Fibroblast of skin of back (primary cell): ENCODE results near the gene KLHL6.
"Not testable (repeated sequence)": the region's sequence is repeated elsewhere in the genome, so short reads cannot be mapped to it uniquely, and the experiment has no call there.

Source experiments
- DNase-seq: peaks from one replicate; pipeline ENCODE4 v3.0.0-alpha.2; 2013

The KLHL6 gene

DNA sequence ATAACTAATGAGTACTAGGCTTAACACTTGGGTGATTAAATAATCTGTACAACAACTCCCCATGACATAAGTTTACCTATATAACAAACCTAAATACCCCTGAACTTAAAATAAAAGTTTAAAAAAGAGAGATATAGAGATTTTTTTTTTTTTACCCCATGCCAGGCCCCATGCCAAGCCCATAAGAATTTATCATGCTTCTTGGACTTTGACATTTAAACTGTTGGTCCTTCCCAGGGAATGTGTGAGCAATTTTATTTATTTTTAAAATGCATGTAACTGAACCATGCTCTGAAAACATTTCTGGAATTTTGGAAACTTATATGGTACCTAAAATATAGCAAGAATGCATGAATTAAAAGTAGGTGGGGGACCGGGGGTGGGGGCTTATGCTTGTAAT lies 26.3 kb downstream of the KLHL6 start:
- DNase-seq, result no peak

DNA sequence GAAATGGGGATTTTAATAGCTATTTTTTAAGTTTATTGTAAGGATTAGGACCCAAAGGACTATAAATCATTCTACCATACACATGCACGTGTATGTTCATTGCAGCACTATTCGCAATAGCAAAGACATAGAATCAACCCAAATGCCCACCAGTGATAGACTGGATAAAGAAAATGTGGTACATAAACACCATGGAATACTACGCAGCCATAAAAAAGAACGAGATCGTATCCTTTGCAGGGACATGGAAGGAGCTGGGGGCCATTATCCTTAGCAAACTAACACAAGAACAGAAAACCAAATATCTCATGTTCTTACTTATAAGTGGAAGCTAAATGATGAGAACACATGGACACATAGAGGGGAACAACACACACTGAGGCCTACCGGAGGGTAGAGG lies 26.7 kb downstream of the KLHL6 start:
- not testable (repeated sequence) for DNase-seq

DNA sequence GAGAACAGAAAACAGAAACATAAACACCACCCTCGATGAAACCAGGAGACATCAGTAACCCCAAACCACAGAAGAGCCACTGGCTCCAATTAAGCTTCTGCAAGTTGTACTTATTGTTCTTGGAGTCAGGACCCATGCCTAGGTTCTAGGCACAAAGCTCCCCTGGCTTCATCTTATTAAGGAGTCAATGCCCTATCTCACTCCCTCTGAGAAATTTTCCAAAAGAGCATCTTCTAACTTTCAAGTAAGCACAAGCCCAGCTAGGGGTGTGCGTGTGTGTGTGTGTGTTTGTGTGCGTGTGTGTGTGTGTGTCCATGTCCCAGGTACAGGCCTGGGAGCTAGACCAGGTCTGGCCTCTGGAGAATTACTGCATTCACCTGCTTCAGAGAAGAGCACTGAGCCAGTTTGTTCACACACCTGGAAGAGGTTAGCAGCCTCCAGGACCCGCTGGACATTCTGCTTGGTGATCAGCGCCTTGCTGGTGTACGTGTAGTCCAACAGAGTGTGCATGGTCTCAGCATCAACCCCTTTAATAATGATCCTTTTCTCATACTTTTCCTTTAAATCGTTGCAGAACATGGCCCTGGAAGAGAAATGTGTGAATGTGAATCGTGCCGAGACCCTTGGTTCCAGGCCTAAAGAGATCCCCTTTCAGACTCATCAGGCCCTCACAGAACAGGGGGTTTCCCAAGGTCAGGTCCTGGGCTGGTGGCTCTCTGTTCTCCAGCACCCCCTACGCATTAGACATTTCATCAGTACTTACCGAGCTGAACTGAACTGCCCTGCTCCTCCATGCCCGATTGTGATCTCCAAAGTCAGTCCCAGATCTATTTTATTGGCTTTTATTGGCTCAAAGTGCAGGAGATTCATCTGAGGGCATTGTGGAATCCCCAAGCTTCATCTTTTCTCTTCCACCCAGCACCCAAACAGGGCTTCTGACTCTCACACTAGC lies 27.8 kb downstream of the KLHL6 start:
- no peak for DNase-seq

DNA sequence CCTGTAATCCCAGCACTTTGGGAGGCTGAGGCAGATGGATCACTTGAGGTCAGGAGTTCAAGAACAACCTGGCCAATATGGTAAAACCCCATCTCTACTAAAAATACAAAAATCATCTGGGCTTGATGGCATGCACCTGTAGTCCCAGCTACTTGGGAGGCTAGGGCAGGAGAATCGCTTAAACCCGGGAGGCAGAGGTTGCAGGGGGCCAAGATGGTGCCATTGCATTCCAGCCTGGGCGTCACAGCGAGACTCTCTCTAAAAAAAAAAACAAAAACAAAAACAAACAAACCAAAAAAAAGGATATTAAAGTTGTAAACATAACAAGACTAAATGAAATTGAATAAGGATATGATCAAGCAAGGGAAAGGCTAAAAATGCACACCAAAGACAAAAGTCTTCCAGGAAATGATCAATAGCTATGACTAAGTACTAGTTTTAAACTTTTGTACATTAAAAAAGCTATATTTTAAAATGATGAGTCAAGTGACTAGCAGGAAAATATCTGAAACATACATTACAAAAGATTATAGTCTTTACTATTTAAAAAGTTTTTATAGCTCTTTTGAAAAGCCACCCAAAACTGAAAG lies 28.6 kb downstream of the KLHL6 start:
- DNase-seq, result no peak

DNA sequence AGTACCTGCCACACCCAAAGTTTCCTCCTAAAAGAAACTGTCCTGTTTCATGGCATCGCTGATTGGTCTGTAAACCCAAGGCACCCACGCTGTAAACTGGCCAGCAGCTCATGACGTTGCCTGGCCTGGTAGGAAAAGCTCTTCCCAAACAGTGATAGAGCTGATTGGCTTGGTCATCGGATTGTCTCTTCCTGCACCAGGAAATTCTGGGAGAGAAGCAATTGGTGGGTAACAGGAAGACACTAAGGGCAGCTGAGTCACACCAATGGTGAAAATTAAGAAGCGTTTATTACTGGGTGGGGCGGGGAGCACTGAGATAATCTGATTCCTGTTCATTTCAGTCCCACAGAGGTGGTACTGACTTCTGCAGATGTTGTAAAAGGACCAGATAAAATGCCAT lies 31.0 kb downstream of the KLHL6 start:
- no peak for DNase-seq

DNA sequence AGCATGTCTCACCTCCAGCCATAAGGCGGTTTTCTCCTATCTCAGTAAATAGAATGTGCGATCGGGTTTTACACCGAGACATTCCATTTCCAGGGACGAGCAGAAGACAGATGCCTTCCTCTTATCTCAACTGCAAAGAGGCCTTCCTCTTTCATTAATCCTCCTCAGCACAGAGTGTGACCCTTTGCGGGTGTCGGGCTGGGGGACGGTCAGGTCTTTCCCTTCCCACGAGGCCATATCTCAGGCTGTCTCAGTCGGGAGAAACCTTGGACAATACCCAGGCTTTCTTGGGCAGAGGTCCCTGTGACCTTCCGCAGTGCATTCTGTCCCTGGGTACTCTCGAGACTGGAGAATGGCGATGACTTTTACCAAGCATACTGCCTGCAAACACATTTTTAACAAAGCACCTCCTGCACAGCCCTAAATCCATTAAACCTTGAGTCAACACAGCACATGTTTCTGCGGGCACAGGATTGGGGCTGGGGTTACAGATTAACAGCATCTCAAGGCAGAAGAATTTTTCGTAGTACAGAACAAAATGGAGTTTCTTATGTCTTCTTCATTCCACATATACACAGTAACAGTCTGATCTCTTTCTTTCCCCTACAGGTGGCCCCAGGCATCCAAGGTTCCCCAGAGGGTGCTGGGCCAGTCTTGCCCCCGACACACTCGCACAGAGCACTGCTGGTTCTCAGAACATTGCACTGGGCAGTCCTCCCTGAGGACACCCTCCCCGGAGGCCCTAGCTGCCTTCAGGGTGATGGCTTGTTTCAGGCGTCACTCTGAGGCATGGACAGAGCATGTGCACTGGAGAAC lies 34.6 kb downstream of the KLHL6 start:
- DNase-seq, result not testable (repeated sequence)

DNA sequence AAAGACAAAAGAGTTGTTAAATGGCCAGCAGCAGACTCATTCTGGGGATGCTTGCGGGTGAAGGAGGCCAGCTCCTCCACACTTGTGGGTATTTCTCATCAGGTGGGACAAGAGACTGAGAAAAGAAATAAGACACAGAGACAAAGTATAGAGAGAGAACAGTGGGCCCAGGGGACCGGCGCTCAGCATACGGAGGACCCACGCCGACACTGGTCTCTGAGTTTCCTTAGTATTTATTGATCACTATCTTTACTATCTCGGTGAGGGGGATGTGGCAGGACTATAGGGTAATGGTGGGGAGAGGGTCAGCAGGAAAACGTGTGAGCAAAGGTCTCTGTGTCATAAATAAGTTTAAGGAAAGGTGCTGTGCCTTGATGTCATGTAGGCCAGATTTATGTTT lies 35.2 kb downstream of the KLHL6 start:
- DNase-seq, result not testable (repeated sequence)

DNA sequence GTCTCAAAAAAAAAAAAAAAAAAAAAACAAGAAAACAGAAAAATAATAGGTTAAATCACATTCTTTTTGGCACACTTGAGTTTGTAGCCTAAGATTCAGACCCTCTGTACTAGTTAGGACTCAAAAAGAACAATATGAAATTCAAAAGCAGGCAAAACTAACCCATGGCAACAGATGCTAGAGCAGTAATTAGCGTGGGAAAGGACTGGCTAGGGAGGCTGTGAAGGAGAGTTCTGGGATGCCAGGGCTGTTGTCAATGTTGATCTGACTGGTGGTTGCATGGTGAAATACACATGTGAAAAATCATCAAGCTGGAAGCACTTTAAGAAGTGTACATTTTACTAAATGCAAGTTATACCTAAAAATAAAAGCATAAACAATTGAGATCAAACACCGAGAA lies 35.6 kb downstream of the KLHL6 start:
- no peak for DNase-seq

DNA sequence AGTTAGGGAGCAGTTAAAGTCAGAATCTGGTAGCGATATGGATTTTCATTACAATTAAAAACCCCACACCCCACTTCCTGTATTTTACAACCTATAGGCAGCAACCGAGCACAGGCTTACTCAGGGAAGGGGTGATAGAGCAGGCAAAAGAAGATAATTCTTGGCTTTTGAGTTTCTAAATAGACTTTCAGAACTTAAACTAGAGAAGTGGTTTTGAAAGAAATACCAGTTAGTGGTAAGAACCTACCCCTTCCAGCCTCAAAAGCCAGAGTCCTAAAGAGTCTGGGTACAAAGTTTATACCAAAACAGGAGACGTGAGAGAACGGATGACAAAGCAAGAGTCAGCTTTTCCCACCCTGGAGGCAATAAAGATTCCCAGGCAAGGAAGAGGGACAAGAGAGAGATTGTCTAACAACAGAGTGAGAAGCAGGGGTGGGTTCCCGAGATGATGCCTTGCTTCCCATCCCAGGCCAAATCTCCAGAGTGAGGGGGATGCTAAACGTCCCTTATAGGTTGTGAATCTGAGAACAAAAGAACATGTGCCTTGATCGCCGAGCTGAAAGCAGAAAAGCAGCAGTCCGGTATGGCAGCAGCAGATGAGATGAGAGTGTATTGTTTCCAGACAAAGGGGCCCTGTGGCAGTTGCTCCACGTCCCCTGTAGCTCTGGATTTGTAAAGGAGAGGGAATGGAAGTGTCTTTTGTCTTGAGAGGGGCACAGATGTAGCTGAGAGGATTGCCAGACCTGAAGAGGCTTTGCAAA lies 36.8 kb downstream of the KLHL6 start:
- no peak for DNase-seq

DNA sequence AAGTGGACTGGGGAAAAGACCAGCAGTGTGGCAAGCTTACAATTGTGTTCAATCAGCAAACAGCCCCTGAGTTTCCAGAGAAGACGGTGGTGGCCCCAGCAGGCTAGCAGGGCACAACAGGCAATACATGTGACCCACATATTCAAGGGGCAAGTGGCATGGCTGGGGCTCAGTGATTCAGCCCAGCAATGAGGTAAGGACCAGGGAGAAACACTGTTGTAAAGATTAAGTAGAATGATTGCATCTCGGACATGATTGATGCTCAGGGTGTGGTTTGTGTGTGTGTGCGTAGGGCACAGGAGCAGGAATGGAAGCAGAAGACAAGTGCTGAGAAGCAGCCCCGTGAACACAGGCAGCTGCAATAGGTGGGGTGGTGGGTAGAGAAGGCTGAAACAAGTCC lies 37.9 kb downstream of the KLHL6 start:
- DNase-seq, result no peak

DNA sequence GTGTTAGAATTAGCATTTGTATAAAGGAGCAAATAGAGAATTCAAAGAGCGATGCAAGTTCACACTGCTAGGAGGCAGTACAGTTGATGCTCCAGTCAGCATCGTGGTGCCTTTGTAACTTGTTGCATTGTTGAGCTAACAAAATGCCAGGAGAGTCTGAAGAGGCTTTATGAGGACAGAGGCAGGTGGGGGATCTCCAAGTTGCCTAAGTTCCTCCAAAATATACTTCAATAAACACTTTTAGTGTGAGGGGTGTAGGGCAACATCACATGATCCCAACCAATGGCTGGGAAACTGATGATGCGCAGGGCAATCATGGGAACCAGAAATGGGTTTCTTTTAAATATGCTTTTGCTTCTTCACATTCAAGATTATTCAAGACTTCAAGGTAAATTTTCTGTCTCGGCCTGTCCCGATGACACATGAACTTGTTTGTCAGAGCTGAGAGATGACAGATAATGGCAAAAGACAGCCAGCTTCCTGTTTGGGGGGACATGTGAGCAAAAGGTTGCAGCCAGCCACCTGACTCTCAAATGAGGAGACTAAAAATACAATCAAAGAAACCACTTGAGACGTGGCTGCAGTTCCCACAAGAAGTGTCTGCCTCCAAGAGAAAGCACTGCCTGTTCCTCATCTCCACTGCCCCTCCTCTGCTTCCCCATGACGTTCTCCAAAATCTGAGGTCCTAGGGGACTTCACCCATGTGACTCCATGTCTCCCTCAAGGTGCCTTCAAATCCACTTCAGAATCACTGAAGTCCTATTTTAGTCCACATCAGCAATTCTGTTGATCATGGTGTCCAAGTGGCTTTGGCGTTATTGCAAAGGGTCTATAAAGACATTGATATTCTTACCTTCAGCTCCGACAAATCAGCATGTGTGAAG lies 39.3 kb downstream of the KLHL6 start:
- DNase-seq, result no peak

DNA sequence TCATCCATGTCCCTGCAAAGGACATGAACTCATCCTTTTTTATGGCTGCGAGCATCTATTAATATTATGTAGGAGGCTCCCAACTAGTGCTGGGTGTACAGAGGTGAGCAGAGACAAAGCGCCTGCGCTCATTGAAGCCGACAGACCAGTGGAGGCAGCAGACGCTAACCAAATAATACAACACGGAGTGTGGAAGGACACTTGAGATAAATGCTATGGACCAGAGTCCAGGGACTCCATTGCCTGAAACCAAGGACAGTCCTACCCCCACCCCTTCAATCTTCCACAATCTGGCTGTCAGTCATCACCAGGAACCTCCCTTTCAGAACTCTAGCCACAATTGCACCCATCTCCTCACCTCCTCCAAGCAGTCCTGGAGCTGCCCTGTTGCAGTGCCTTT lies 41.5 kb downstream of the KLHL6 start:
- DNase-seq, result no peak

DNA sequence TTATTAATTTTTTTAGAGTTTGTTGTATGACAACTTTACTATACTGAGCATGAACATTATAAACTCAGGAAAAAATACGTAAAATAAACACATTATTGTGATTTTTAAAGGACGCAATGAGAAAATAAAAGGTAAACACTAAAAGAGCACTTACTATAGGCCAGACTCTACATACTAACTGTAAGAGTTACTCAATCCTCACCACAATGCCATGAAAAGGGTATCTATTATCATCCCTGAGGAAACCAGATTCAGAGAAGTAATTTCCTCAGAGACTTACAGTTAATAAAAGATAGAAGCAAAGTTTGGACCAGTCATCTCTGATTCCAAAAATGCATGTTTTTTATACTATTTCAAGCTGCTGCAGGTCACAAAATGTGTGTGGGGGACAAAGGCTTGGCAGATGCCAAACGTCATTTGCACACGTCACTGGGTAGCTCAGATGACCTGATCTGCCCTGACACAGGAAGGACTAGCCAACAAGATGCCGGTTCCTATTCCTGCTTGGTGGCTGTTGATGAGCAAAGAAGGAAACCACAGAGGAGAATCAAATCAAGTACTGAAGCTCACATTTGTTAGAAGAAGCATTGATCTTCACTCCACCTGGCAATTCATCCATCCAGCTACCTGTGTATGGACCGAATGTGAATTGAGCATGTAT lies 42.3 kb downstream of the KLHL6 start:
- no peak for DNase-seq

DNA sequence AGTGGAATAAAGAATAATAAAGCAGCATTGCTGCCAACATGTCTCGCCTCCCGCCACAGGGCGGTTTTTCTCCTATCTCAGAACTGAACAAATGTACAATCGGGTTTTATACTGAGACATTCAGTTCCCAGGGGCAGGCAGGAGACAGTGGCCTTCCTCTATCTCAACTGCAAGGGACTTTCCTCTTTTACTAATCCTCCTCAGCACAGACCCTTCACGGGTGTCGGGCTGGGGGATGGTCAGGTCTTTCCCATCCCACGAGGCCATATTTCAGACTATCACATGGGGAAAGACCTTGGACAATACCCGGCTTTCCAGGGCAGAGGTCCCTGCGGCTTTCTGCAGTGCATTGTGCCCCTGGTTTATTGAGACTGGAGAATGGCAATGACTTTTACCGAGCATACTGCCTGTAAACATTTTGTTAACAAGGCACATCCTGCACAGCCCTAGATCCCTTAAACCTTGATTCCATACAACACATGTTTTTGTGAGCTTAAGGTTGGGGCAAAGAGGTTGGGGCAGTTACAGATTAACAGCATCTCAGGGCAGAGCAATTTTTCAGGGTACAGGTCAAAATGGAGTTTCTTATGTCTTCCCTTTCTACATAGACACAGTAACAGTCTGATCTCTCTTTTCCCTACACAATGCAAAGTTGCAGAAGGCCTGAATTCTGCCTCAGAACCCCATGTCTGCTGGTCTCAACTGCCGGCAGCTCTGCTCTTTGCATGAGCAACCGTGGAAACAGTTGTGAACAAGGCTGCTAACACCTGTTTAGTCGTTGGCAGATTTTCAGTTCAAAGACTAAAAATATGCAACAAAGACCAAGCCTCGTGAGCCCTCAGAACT lies 44.0 kb downstream of the KLHL6 start:
- DNase-seq, result not testable (repeated sequence)

DNA sequence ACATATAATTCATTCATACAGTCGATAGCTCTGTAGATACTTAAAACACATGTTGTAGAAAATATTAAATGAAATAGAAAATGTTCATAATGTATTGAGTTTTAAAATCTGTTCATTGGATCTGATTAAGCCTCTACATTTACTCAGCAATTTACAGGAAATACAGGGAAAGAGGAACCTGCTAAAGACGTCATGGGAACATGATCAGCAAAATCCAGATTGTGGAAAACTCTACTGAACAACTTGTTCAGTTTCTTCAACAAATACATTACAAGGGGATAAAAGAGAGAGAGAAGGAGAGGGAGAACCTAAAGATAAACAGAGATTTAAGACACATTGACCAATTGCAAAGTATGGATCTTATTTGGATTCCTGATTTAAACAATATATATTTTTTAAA lies 46.7 kb downstream of the KLHL6 start:
- DNase-seq, result no peak

DNA sequence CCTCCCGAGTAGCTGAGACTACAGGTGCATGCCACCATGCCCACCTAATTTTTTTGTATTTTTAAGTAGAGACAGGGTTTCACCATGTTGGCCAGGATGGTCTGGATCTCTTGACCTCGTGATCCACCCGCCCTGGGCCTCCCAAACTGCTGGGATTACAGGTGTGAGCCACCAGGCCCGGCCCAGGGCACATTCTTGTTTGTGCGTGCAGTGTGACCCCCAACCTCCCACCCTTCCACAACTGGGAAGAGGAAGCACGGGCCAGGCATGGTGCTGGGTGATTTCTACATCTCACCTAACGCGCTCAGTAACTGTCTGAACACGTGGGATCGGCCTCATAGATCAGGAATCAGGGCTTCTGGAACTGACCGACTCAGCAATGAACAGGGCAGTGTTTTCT lies 48.0 kb downstream of the KLHL6 start:
- no peak for DNase-seq

DNA sequence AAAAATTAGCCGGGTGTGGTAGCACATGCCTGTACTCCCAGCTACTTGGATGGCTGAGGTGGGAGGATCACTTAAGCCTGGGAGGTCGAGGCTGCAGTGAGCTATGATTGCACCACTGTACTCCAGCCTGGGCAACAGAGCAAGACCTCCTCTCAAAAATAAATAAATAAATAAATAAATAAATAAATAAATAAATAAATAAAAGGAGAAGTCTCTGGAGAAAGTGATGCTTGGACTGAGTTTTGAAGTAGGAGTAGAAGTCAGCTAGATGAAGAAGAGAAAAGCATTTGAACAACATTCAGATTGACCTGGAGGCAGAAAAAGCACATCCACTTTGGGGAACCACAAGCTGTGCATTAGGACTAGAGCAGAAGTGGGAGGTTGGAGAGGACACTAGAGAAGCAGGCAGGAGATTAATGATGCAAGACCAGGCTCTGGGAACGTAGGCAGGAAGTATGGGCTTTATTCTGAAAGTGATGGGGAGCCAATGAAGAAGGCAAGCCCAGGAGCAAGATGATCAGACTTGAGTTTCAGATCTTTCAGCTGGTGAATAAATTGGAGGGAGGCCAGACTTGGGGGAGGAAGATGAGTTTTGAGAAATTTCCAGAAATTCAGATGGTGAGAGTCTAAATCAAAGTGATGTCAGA lies 48.7 kb downstream of the KLHL6 start:
- no peak for DNase-seq

DNA sequence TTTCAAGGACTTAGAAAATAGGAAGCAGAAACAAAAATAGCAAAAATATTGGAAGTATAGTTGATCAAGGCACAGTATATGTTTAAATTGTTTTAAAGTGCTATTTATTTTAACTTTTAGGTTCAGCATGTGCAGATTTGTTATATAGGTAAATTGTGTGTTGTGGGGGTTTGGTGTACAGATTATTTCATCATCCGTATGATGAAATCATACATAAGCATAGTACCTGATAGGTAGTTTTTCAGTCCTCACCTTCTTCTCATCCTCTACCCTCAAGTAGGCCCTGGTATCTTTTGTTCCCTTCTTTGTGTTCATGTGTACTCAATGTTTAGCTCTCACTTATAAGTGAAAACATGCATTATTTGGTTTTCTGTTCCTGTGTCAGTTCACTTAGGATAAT lies 50.9 kb downstream of the KLHL6 start:
- no peak for DNase-seq

DNA sequence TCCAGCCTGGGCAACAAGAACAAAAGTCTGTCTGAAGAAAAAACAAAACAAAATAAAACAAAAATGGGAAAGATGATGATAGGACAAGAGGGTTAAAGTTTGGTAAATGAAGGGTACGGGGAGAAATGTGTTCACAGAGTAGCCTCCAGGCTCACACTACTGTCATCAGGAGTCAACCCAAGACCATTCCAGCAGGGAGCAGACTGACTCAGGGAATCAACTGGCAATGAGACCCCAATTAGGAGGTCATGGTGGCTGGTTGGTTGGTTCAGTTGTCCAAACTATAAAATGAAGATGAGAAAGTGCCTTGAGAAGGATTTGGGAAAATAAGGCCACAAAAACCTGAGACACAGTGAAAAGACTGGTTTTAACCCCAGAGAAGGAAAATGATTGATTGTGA lies 51.8 kb downstream of the KLHL6 start:
- DNase-seq, result no peak
